OCI-M2 (cell line): ENCODE data around the gene LRRC26.

Experiments
- DNase-seq: peaks from one replicate; lab custom pipeline; 2025; ENCODE audit not compliant: unreplicated experiment; lab: John Stamatoyannopoulos, UW

The LRRC26 gene

GRCh38 chr9:137169896-137170358, at the start of gene LRRC26:
Gene LRRC26 (minus strand): TSS chr9:137170051. CDS start chr9:137169943, 108 bp downstream.
- no peak for DNase-seq

- peak; percentile 5 for DNase-seq
Measured at GRCh38 chr9:137218754-137219271, 49.0 kb upstream of the LRRC26 start.

GRCh38 chr9:137218212-137218753, 48.4 kb upstream of the LRRC26 start:
- no peak for DNase-seq

GRCh38 chr9:137217276-137218211, 47.7 kb upstream of the LRRC26 start:
- DNase-seq, result no peak

- DNase-seq, result no peak
Measured at GRCh38 chr9:137216188-137216965, 46.5 kb upstream of the LRRC26 start.

GRCh38 chr9:137215196-137215986, 45.5 kb upstream of the LRRC26 start:
- no peak for DNase-seq

- DNase-seq, result no peak
Measured at GRCh38 chr9:137214620-137215019, 44.8 kb upstream of the LRRC26 start.

GRCh38 chr9:137213160-137214060, 43.6 kb upstream of the LRRC26 start:
- no peak for DNase-seq

GRCh38 chr9:137212520-137212919, 42.7 kb upstream of the LRRC26 start:
- no peak for DNase-seq

- DNase-seq, result no peak
Measured at GRCh38 chr9:137211532-137211931, 41.7 kb upstream of the LRRC26 start.

- no peak for DNase-seq
Measured at GRCh38 chr9:137206602-137207001, 36.8 kb upstream of the LRRC26 start.

GRCh38 chr9:137205126-137206069, 35.5 kb upstream of the LRRC26 start, which contains the start of the genes NDOR1 and TMEM203:
Gene NDOR1 (plus strand): TSS chr9:137205700. CDS start chr9:137205778, 78 bp downstream.
Gene TMEM203 (minus strand): TSS chr9:137205648. CDS start chr9:137205414, 234 bp downstream.
- DNase-seq, result no peak

- DNase-seq, result no peak
Measured at GRCh38 chr9:137204731-137205125, 34.9 kb upstream of the LRRC26 start.

GRCh38 chr9:137202966-137203365, 33.1 kb upstream of the LRRC26 start:
- no peak for DNase-seq

- DNase-seq, result no peak
Measured at GRCh38 chr9:137201205-137201868, 31.5 kb upstream of the LRRC26 start.

- DNase-seq, result peak; percentile 93
Measured at GRCh38 chr9:137200311-137201204, 30.7 kb upstream of the LRRC26 start, which contains the start of gene TPRN. Gene TPRN (minus strand): TSS chr9:137200741. CDS start chr9:137200711, 30 bp downstream.
